ENCODE measurements around the gene TNS4. TPM values are rescaled to one million over a fixed set of nuclear protein-coding genes. Genes with fewer than 3 reads are reported as not detected.
A peak's percentile ranks its signal among the peaks of the same experiment; 100 is the strongest.

TNS4 gene
- polyA plus RNA-seq, 4 donors: 3.0 TPM; not detected in 3

GRCh38 chr17:40496170-40496569 lies 5.3 kb downstream of the TNS4 start:
- Histone ChIP-seq H3K36me3 (ENCODE audit: control insufficient read depth in 3 of 3, insufficient read depth in 2 of 3, low read depth in 1 of 3, low read length in 3 of 3) (no peaks in the 10 kb centered on the region), H3K27me3 (ENCODE audit: control insufficient read depth in 3 of 3, insufficient read depth in 3 of 3, low read length in 3 of 3) (peaks cover 0 to 7% (median 0%) of the 10 kb centered on the region in 3 donors), H3K27ac (ENCODE audit: low read depth in 1 of 3, low read length in 2 of 3) (no peak overlapping the region), H3K4me3 (ENCODE audit: low read depth in 1 of 3, low read length in 3 of 3) (no peak overlapping the region), H3K4me1 (ENCODE audit: control insufficient read depth in 3 of 3, insufficient read depth in 2 of 3, low read depth in 1 of 3, low read length in 2 of 3) (peaks cover 0 to 12% (median 2%) of the 10 kb centered on the region in 3 donors), H3K9me3 (ENCODE audit: control insufficient read depth in 2 of 2, insufficient read depth in 1 of 2, low read depth in 1 of 2, low read length in 1 of 2) (no peaks in the 10 kb centered on the region)
- FAIRE-seq: no peak
- DNase-seq: no peak
- 85 to 92% (median 87%) methylated on average over 5 to 6 of the region's 6 CpGs for WGBS, 3 donors

- no peak for FAIRE-seq
- Histone ChIP-seq H3K27ac (ENCODE audit: low read depth in 1 of 3, low read length in 2 of 3) (no peak overlapping the region), H3K36me3 (ENCODE audit: control insufficient read depth in 3 of 3, insufficient read depth in 2 of 3, low read depth in 1 of 3, low read length in 3 of 3) (no peaks in the 10 kb centered on the region), H3K27me3 (ENCODE audit: control insufficient read depth in 3 of 3, insufficient read depth in 3 of 3, low read length in 3 of 3) (peaks cover 0 to 3% (median 0%) of the 10 kb centered on the region in 3 donors), H3K4me3 (ENCODE audit: low read depth in 1 of 3, low read length in 3 of 3) (no peak overlapping the region), H3K9me3 (ENCODE audit: control insufficient read depth in 2 of 2, insufficient read depth in 1 of 2, low read depth in 1 of 2, low read length in 1 of 2) (no peaks in the 10 kb centered on the region), H3K4me1 (ENCODE audit: control insufficient read depth in 3 of 3, insufficient read depth in 2 of 3, low read depth in 1 of 3, low read length in 2 of 3) (peaks cover 0 to 11% (median 2%) of the 10 kb centered on the region in 3 donors)
- no peak for DNase-seq
- WGBS, 3 donors: 69 to 79% (median 71%) methylated on average over 5 of the region's 5 CpGs
Measured at GRCh38 chr17:40495140-40495539, 6.3 kb downstream of the TNS4 start.

GRCh38 chr17:40493697-40494096 lies 7.7 kb downstream of the TNS4 start:
- DNase-seq: no peak
- H3K36me3 ChIP-seq (ENCODE audit: control insufficient read depth in 3 of 3, insufficient read depth in 2 of 3, low read depth in 1 of 3, low read length in 3 of 3): no peaks in the 10 kb centered on the region
- H3K4me3 ChIP-seq (ENCODE audit: low read depth in 1 of 3, low read length in 3 of 3): no peak overlapping the region
- FAIRE-seq: no peak
- no peak overlapping the region for H3K27ac ChIP-seq (ENCODE audit: low read depth in 1 of 3, low read length in 2 of 3)
- 80 to 84% (median 82%) methylated on average over 4 of the region's 4 CpGs for WGBS, 3 donors
- no peaks in the 10 kb centered on the region for H3K9me3 ChIP-seq (ENCODE audit: control insufficient read depth in 2 of 2, insufficient read depth in 1 of 2, low read depth in 1 of 2, low read length in 1 of 2)
- H3K27me3 ChIP-seq (ENCODE audit: control insufficient read depth in 3 of 3, insufficient read depth in 3 of 3, low read length in 3 of 3): no peaks in the 10 kb centered on the region
- peaks cover 0 to 4% (median 0%) of the 10 kb centered on the region in 3 donors for H3K4me1 ChIP-seq (ENCODE audit: control insufficient read depth in 3 of 3, insufficient read depth in 2 of 3, low read depth in 1 of 3, low read length in 2 of 3)

DNA sequence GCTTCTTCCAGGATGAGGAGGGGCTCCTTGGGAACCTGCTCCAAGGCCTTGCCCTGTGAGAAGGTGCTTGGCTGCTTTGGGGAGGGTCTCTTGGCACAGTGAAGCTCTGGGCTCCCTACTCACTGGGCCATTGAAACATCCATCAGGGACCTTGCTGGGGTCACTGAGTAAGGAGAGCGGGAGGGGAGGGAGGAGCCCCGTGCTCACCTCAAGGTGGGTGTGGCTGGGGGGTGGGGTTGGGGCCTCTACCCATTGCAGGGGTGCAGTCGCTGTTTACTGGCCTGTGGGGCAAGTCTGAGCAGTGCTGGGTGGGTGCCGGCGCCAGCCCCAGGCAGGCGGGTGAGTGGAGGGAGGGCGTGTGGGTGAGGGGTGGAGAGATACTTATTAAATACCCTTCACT lies 9.9 kb downstream of the TNS4 start:
- H3K9me3 ChIP-seq (ENCODE audit: control insufficient read depth in 2 of 2, insufficient read depth in 1 of 2, low read depth in 1 of 2, low read length in 1 of 2): no peaks in the 10 kb centered on the region
- WGBS, 3 donors: 68 to 71% (median 71%) methylated on average over 6 to 7 of the region's 7 CpGs
- H3K4me3 ChIP-seq (ENCODE audit: low read depth in 1 of 3, low read length in 3 of 3): no peak overlapping the region
- FAIRE-seq (no peak), DNase-seq (no peak)
- no peaks in the 10 kb centered on the region for H3K27me3 ChIP-seq (ENCODE audit: control insufficient read depth in 3 of 3, insufficient read depth in 3 of 3, low read length in 3 of 3)
- H3K36me3 ChIP-seq (ENCODE audit: control insufficient read depth in 3 of 3, insufficient read depth in 2 of 3, low read depth in 1 of 3, low read length in 3 of 3): no peaks in the 10 kb centered on the region
- H3K27ac ChIP-seq (ENCODE audit: low read depth in 1 of 3, low read length in 2 of 3): no peak overlapping the region
- peaks cover 0 to 3% (median 0%) of the 10 kb centered on the region in 3 donors for H3K4me1 ChIP-seq (ENCODE audit: control insufficient read depth in 3 of 3, insufficient read depth in 2 of 3, low read depth in 1 of 3, low read length in 2 of 3)

GRCh38 chr17:40490982-40491381 lies 10.4 kb downstream of the TNS4 start:
- H3K4me3 ChIP-seq (ENCODE audit: low read depth in 1 of 3, low read length in 3 of 3): no peak overlapping the region
- H3K27ac ChIP-seq (ENCODE audit: low read depth in 1 of 3, low read length in 2 of 3): no peak overlapping the region
- WGBS, 3 donors: 84 to 89% (median 88%) methylated on average over 2 of the region's 2 CpGs
- no peaks in the 10 kb centered on the region for H3K9me3 ChIP-seq (ENCODE audit: control insufficient read depth in 2 of 2, insufficient read depth in 1 of 2, low read depth in 1 of 2, low read length in 1 of 2)
- FAIRE-seq: no peak
- no peaks in the 10 kb centered on the region for H3K36me3 ChIP-seq (ENCODE audit: control insufficient read depth in 3 of 3, insufficient read depth in 2 of 3, low read depth in 1 of 3, low read length in 3 of 3)
- H3K4me1 ChIP-seq (ENCODE audit: control insufficient read depth in 3 of 3, insufficient read depth in 2 of 3, low read depth in 1 of 3, low read length in 2 of 3): peaks cover 0 to 3% (median 0%) of the 10 kb centered on the region in 3 donors
- DNase-seq: no peak
- peaks cover 0 to 4% (median 0%) of the 10 kb centered on the region in 3 donors for H3K27me3 ChIP-seq (ENCODE audit: control insufficient read depth in 3 of 3, insufficient read depth in 3 of 3, low read length in 3 of 3)

DNA sequence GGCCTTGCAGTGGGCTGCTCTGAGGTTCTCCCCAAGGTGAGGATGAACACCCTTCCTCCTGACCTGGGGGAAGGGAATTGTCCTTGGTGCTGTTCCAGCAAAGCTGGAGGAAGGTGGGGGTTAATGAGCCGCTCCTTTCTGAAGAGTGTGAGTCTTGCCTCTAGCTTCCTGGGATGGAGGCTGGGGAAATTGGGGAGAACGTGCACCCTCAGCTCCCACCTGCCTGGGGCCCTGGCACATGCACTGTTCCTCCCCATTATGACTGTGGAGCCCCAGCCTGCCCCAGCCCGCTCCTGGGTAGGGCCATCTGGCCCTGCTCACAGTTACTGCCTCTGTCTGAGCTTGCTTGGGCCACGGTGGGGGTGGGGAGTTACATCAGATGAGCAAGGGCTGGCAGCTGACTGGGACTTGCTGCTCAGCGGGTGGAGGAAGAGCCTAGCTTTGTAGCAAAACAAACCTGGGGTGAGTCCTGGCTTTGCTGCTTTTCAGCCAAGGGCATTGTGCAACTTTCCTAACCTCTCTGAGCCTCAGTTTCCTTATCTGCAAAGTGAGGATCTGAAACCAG lies 11.1 kb downstream of the TNS4 start:
- no peak overlapping the region for H3K4me3 ChIP-seq (ENCODE audit: low read depth in 1 of 3, low read length in 3 of 3)
- H3K27me3 ChIP-seq (ENCODE audit: control insufficient read depth in 3 of 3, insufficient read depth in 3 of 3, low read length in 3 of 3): peaks cover 0 to 7% (median 0%) of the 10 kb centered on the region in 3 donors
- DNase-seq: peak in 1 of 2 donors; percentile 31
- H3K9me3 ChIP-seq (ENCODE audit: control insufficient read depth in 2 of 2, insufficient read depth in 1 of 2, low read depth in 1 of 2, low read length in 1 of 2): no peaks in the 10 kb centered on the region
- FAIRE-seq: no peak
- peaks cover 0 to 3% (median 0%) of the 10 kb centered on the region in 3 donors for H3K4me1 ChIP-seq (ENCODE audit: control insufficient read depth in 3 of 3, insufficient read depth in 2 of 3, low read depth in 1 of 3, low read length in 2 of 3)
- no peaks in the 10 kb centered on the region for H3K36me3 ChIP-seq (ENCODE audit: control insufficient read depth in 3 of 3, insufficient read depth in 2 of 3, low read depth in 1 of 3, low read length in 3 of 3)
- 52 to 67% (median 66%) methylated on average over 5 of the region's 5 CpGs for WGBS, 3 donors
- H3K27ac ChIP-seq (ENCODE audit: low read depth in 1 of 3, low read length in 2 of 3): no peak overlapping the region

DNA sequence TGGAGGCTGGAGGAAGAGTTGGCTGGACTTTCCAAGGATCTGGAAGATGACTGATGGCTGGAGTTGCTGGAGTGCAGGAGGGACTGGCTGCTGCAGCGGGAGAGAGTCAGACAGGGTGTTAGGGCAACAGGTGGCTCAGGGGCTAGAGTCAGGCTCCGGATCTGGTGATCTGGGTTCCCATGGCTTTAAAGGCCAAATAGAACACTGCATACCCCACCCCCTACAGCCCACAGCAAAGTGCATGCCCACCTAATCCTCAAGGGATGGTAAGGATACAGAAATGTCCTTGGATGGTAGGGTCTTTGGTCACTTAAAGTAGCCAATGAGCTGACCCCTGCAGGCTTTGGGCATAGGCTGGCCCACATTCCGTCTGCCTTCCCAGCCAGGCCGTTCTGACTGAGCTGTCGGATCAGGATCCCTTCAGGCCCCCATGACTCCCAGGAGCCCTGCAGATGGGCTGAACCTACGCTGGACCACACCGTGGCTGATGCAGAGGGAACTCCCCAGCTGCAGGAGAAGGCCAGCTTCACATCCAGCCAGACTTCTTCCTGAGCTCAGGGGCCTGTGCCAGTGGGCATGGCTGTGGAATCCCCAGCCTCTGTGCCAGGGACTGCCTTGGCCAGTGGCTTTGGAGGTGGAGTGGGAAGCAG lies 13.9 kb downstream of the TNS4 start:
- FAIRE-seq: no peak
- H3K4me1 ChIP-seq (ENCODE audit: control insufficient read depth in 3 of 3, insufficient read depth in 2 of 3, low read depth in 1 of 3, low read length in 2 of 3): peaks cover 0 to 14% (median 3%) of the 10 kb centered on the region in 3 donors
- peak overlapping the region in 1 of 3 donors; percentile 88 for H3K27ac ChIP-seq (ENCODE audit: low read depth in 1 of 3, low read length in 2 of 3)

GRCh38 chr17:40486522-40487370 lies 14.7 kb downstream of the TNS4 start:
- no peaks in the 10 kb centered on the region for H3K9me3 ChIP-seq (ENCODE audit: control insufficient read depth in 2 of 2, insufficient read depth in 1 of 2, low read depth in 1 of 2, low read length in 1 of 2)
- 81 to 96% (median 86%) methylated on average over 12 of the region's 12 CpGs for WGBS, 3 donors
- peaks cover 0 to 14% (median 3%) of the 10 kb centered on the region in 3 donors for H3K4me1 ChIP-seq (ENCODE audit: control insufficient read depth in 3 of 3, insufficient read depth in 2 of 3, low read depth in 1 of 3, low read length in 2 of 3)
- no peak overlapping the region for H3K4me3 ChIP-seq (ENCODE audit: low read depth in 1 of 3, low read length in 3 of 3)
- no peaks in the 10 kb centered on the region for H3K36me3 ChIP-seq (ENCODE audit: control insufficient read depth in 3 of 3, insufficient read depth in 2 of 3, low read depth in 1 of 3, low read length in 3 of 3)
- FAIRE-seq: no peak
- no peak for DNase-seq
- H3K27me3 ChIP-seq (ENCODE audit: control insufficient read depth in 3 of 3, insufficient read depth in 3 of 3, low read length in 3 of 3): peaks cover 0 to 7% (median 0%) of the 10 kb centered on the region in 3 donors
- peak overlapping the region in 1 of 3 donors; percentile 88 for H3K27ac ChIP-seq (ENCODE audit: low read depth in 1 of 3, low read length in 2 of 3)

More for the DNA sequence above, 13.9 kb downstream of the TNS4 start:
- Histone ChIP-seq H3K4me3 (ENCODE audit: low read depth in 1 of 3, low read length in 3 of 3) (no peak overlapping the region), H3K9me3 (ENCODE audit: control insufficient read depth in 2 of 2, insufficient read depth in 1 of 2, low read depth in 1 of 2, low read length in 1 of 2) (no peaks in the 10 kb centered on the region), H3K27me3 (ENCODE audit: control insufficient read depth in 3 of 3, insufficient read depth in 3 of 3, low read length in 3 of 3) (peaks cover 0 to 7% (median 0%) of the 10 kb centered on the region in 3 donors), H3K36me3 (ENCODE audit: control insufficient read depth in 3 of 3, insufficient read depth in 2 of 3, low read depth in 1 of 3, low read length in 3 of 3) (no peaks in the 10 kb centered on the region)
- WGBS, 3 donors: 86 to 88% (median 86%) methylated on average over 7 of the region's 7 CpGs
- no peak for DNase-seq
